ENCODE results near the gene ATP5F1B.

The ATP5F1B gene

GRCh38 chr12:56645201-56645716 lies 525 bp downstream of the ATP5F1B start:
- no peak for DNase-seq (ENCODE audit: low spot score)

GRCh38 chr12:56644654-56645053 lies 1.1 kb downstream of the ATP5F1B start:
- no peak for DNase-seq (ENCODE audit: low spot score)

GRCh38 chr12:56641219-56641618 lies 4.6 kb downstream of the ATP5F1B start:
- DNase-seq (ENCODE audit: low spot score), result no peak

- no peak for DNase-seq (ENCODE audit: low spot score)
These were observed 8.2 kb downstream of the ATP5F1B start for GRCh38 chr12:56637621-56638020.

GRCh38 chr12:56636675-56637540 lies 8.9 kb downstream of the ATP5F1B start:
- peak; percentile 95 for DNase-seq (ENCODE audit: low spot score)

- peak; percentile 67 for DNase-seq (ENCODE audit: low spot score)
These were observed 9.7 kb downstream of the ATP5F1B start for GRCh38 chr12:56635806-56636674.

GRCh38 chr12:56634837-56635791 lies 10.7 kb downstream of the ATP5F1B start:
- DNase-seq (ENCODE audit: low spot score), result no peak

- DNase-seq (ENCODE audit: low spot score), result no peak
These were observed 11.4 kb downstream of the ATP5F1B start for GRCh38 chr12:56634242-56634836.

GRCh38 chr12:56633468-56634241 lies 12.1 kb downstream of the ATP5F1B start:
- DNase-seq (ENCODE audit: low spot score), result no peak

- DNase-seq (ENCODE audit: low spot score), result no peak
These were observed 12.9 kb downstream of the ATP5F1B start for GRCh38 chr12:56632701-56633467.

- no peak for DNase-seq (ENCODE audit: low spot score)
These were observed 13.7 kb downstream of the ATP5F1B start for GRCh38 chr12:56631790-56632700.

GRCh38 chr12:56630180-56630632 lies 15.6 kb downstream of the ATP5F1B start, which contains the start of gene BAZ2A:
Gene BAZ2A (minus strand): TSS chr12:56630326. CDS start chr12:56617530, 12,796 bp downstream.
- peak; percentile 72 for DNase-seq (ENCODE audit: low spot score)

GRCh38 chr12:56629459-56630179 lies 16.2 kb downstream of the ATP5F1B start:
- DNase-seq (ENCODE audit: low spot score), result no peak

GRCh38 chr12:56628671-56629458 lies 16.9 kb downstream of the ATP5F1B start:
- DNase-seq (ENCODE audit: low spot score), result peak; percentile 52

GRCh38 chr12:56626701-56627100 lies 19.1 kb downstream of the ATP5F1B start:
- DNase-seq (ENCODE audit: low spot score), result no peak

- DNase-seq (ENCODE audit: low spot score), result no peak
These were observed 23.2 kb downstream of the ATP5F1B start for GRCh38 chr12:56622535-56622934.

- DNase-seq (ENCODE audit: low spot score), result no peak
These were observed 28.9 kb downstream of the ATP5F1B start for GRCh38 chr12:56616925-56617324.
